ENCODE results near the gene CRB2. TPM values are rescaled to one million over a fixed set of nuclear protein-coding genes. Genes with fewer than 3 reads are reported as not detected.

Gene CRB2
- total and polyA plus RNA-seq, 2 of the 13 experiments (the other 11 are each of a cell fraction or from before 2014, with no cell fraction given): 0.01 to 0.29 TPM

DNA sequence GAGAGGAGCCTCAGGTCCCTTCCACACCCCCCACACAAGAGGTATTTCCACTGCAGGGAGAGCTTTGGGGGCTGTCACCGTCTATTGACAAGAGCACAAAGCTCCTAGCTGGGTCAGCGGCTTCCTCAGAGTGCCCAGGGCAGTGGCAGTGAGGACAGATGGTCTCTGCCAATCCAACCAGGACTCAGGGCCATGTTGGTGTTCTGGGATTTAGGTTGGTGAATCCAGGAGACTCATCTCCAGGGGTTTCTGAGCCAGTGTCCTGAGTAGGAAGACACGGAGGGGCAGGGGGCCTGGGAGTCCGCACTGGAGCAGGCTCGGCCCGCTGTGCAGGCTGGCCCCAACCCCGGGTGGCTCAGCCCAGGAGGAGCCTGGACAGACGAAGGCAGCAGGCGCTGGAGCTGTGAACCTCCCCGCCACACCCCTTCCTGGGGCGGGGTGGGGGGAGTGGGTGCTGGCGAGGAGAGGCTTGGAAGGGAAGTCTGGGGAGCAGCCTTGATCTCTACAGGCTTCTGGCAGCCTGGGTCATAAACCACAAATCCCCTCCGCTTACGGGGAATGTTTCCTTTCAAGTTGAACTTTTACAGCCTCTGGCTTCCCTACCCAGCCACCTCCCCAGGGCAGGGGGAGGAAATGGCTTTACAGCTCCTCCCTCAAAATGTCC, 19.6 kb downstream of the CRB2 start (continued):
- TF ChIP-seq ZNF383 (CRISPR knock-in tag; IDR thresholded peaks at IDR 0.05; ENCODE audit: borderline replicate concordance) (no peak), PLRG1 (conservative IDR thresholded peaks at IDR 0.05) (no peak), LCORL (IDR thresholded peaks at IDR 0.05) (no peak), LCORL (CRISPR knock-in tag; IDR thresholded peaks at IDR 0.05) (0 out of 2 replicates have a peak, but pooled peaks have one; percentile 36), KAT7 (CRISPR knock-in tag; IDR thresholded peaks at IDR 0.05; ENCODE audit: borderline replicate concordance) (no peak), ZFY (CRISPR knock-in tag; IDR thresholded peaks at IDR 0.05) (no peak), ZNF333 (CRISPR knock-in tag; IDR thresholded peaks at IDR 0.05; ENCODE audit: borderline replicate concordance) (no peak), ZNF75D (CRISPR knock-in tag; IDR thresholded peaks at IDR 0.05; ENCODE audit: borderline replicate concordance) (no peak), ZNF703 (CRISPR knock-in tag; IDR thresholded peaks at IDR 0.05; ENCODE audit: borderline replicate concordance) (no peak), ZNF777 (CRISPR knock-in tag; IDR thresholded peaks at IDR 0.05) (0 out of 2 replicates have a peak, but pooled peaks have one; percentile 13), ZNF367 (CRISPR knock-in tag; IDR thresholded peaks at IDR 0.05; ENCODE audit: borderline replicate concordance) (no peak), ZNF205 (CRISPR knock-in tag; IDR thresholded peaks at IDR 0.05) (no peak), ZNF563 (CRISPR knock-in tag; IDR thresholded peaks at IDR 0.05) (no peak), ZNF292 (CRISPR knock-in tag; IDR thresholded peaks at IDR 0.05; ENCODE audit: borderline replicate concordance, low read depth) (no peak), NFE2L1 (CRISPR knock-in tag; IDR thresholded peaks at IDR 0.05; ENCODE audit: borderline replicate concordance) (no peak)
- TF ChIP-seq, protein P1, sequence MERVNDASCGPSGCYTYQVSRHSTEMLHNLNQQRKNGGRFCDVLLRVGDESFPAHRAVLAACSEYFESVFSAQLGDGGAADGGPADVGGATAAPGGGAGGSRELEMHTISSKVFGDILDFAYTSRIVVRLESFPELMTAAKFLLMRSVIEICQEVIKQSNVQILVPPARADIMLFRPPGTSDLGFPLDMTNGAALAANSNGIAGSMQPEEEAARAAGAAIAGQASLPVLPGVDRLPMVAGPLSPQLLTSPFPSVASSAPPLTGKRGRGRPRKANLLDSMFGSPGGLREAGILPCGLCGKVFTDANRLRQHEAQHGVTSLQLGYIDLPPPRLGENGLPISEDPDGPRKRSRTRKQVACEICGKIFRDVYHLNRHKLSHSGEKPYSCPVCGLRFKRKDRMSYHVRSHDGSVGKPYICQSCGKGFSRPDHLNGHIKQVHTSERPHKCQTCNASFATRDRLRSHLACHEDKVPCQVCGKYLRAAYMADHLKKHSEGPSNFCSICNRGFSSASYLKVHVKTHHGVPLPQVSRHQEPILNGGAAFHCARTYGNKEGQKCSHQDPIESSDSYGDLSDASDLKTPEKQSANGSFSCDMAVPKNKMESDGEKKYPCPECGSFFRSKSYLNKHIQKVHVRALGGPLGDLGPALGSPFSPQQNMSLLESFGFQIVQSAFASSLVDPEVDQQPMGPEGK (CRISPR knock-in tag; IDR thresholded peaks at IDR 0.05): peak; percentile 67
- TF ChIP-seq, protein P2, sequence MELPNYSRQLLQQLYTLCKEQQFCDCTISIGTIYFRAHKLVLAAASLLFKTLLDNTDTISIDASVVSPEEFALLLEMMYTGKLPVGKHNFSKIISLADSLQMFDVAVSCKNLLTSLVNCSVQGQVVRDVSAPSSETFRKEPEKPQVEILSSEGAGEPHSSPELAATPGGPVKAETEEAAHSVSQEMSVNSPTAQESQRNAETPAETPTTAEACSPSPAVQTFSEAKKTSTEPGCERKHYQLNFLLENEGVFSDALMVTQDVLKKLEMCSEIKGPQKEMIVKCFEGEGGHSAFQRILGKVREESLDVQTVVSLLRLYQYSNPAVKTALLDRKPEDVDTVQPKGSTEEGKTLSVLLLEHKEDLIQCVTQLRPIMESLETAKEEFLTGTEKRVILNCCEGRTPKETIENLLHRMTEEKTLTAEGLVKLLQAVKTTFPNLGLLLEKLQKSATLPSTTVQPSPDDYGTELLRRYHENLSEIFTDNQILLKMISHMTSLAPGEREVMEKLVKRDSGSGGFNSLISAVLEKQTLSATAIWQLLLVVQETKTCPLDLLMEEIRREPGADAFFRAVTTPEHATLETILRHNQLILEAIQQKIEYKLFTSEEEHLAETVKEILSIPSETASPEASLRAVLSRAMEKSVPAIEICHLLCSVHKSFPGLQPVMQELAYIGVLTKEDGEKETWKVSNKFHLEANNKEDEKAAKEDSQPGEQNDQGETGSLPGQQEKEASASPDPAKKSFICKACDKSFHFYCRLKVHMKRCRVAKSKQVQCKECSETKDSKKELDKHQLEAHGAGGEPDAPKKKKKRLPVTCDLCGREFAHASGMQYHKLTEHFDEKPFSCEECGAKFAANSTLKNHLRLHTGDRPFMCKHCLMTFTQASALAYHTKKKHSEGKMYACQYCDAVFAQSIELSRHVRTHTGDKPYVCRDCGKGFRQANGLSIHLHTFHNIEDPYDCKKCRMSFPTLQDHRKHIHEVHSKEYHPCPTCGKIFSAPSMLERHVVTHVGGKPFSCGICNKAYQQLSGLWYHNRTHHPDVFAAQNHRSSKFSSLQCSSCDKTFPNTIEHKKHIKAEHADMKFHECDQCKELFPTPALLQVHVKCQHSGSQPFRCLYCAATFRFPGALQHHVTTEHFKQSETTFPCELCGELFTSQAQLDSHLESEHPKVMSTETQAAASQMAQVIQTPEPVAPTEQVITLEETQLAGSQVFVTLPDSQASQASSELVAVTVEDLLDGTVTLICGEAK (IDR thresholded peaks at IDR 0.05): no peak
- TF ChIP-seq, protein P2 (CRISPR knock-in tag; IDR thresholded peaks at IDR 0.05): no peak
- TF ChIP-seq, protein P3, sequence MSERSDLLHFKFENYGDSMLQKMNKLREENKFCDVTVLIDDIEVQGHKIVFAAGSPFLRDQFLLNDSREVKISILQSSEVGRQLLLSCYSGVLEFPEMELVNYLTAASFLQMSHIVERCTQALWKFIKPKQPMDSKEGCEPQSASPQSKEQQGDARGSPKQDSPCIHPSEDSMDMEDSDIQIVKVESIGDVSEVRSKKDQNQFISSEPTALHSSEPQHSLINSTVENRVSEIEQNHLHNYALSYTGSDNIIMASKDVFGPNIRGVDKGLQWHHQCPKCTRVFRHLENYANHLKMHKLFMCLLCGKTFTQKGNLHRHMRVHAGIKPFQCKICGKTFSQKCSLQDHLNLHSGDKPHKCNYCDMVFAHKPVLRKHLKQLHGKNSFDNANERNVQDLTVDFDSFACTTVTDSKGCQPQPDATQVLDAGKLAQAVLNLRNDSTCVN (CRISPR knock-in tag; IDR thresholded peaks at IDR 0.05; ENCODE audit: borderline replicate concordance): no peak
